Karpas-422 (cell line): ENCODE results near the gene ZNF772. TPM values are rescaled to one million over a fixed set of nuclear protein-coding genes. Genes with fewer than 3 reads are reported as not detected.

ENCODE experiments used
- DNase-seq: peaks from one replicate; pipeline ENCODE4 v3.0.0-alpha.2; 2015
- H2AFZ ChIP-seq: fragments of 200-600 bp; sonication (generic); 2 replicates; pipeline ENCODE4 v1.6.1; 2014; ENCODE audit warnings: antibody characterized with exemption, low read length, mixed read lengths
- H3K27ac ChIP-seq: fragments of 200-600 bp; sonication (generic); 2 replicates; pipeline ENCODE4 v1.5.1; 2014; ENCODE audit warnings: mild to moderate bottlenecking, low read length, moderate library complexity
- H3K27me3 ChIP-seq: fragments of 200-600 bp; sonication (generic); 2 replicates; pipeline ENCODE4 v1.6.1; 2014; ENCODE audit warnings: low read length, mixed read lengths
- H3K36me3 ChIP-seq: fragments of 200-600 bp; sonication (generic); 2 replicates; pipeline ENCODE4 v1.6.1; 2014; ENCODE audit warnings: low read length, mixed read lengths; ENCODE audit not compliant: insufficient read depth
- H3K4me1 ChIP-seq: fragments of 200-600 bp; sonication (generic); 2 replicates; pipeline ENCODE4 v1.6.1; 2014; ENCODE audit warnings: mild to moderate bottlenecking, low read length, mixed read lengths
- H3K4me2 ChIP-seq: fragments of 200-600 bp; sonication (generic); 2 replicates; pipeline ENCODE4 v1.6.1; 2014; ENCODE audit warnings: low read length, low read depth, mild to moderate bottlenecking; ENCODE audit not compliant: poor library complexity, severe bottlenecking
- H3K4me3 ChIP-seq: fragments of 200-600 bp; sonication (generic); 2 replicates; pipeline ENCODE4 v1.5.1; 2014; ENCODE audit warnings: mild to moderate bottlenecking, antibody characterized with exemption, low read length, mixed read lengths
- H3K79me2 ChIP-seq: fragments of 200-600 bp; sonication (generic); 2 replicates; pipeline ENCODE4 v1.6.1; 2014; ENCODE audit warnings: mild to moderate bottlenecking, low read length, mixed read lengths
- H3K9ac ChIP-seq: fragments of 200-600 bp; sonication (generic); 2 replicates; pipeline ENCODE4 v1.6.0; 2014; ENCODE audit warnings: low read length
- H3K9me2 ChIP-seq: fragments of 200-600 bp; sonication (generic), shearing (Covaris generic); replicated peaks from 2 replicates; pipeline ENCODE4 v1.6.0; 2014; ENCODE audit warnings: mild to moderate bottlenecking, low read length, moderate library complexity; ENCODE audit not compliant: insufficient read depth
- H3K9me3 ChIP-seq: fragments of 300-700, 200-600 bp; sonication (generic); 2 replicates; pipeline ENCODE4 v1.6.1; 2014; ENCODE audit warnings: low read length, mixed read lengths
- H4K20me1 ChIP-seq: fragments of 200-600 bp; sonication (generic); 2 replicates; pipeline ENCODE4 v1.6.1; 2014; ENCODE audit warnings: mild to moderate bottlenecking, antibody characterized with exemption, low read length, low read depth; ENCODE audit not compliant: insufficient read depth
- small RNA-seq: library from RNA; depleted of rRNA; stranded (forward); fragments of <200 nt; gene quantifications from one replicate; pipeline ENCODE3, GENCODE V24; 2014
- total RNA-seq: library from RNA; depleted of rRNA; stranded (reverse); fragments of >200 nt; shearing (Covaris generic); gene quantifications from 2 replicates; pipeline ENCODE4 v1.2.3, GENCODE V29; 2014; ENCODE audit warnings: low replicate concordance; rRNA removed

The ZNF772 gene
- total RNA-seq, 1 experiment from 2014 or later, result 0.45 TPM

- Histone ChIP-seq H3K9ac (no peak overlapping the region), H4K20me1 (no peaks in the 10 kb centered on the region), H3K79me2 (peaks cover 63% of the 10 kb centered on the region), H3K9me3 (peaks cover 54% of the 10 kb centered on the region), H3K9me2 (no peaks in the 10 kb centered on the region), H3K27ac (no peak overlapping the region), H3K4me3 (no peak overlapping the region), H3K27me3 (no peaks in the 10 kb centered on the region), H3K4me1 (no peaks in the 10 kb centered on the region), H2AFZ (no peak overlapping the region), H3K36me3 (peaks cover 79% of the 10 kb centered on the region), H3K4me2 (no peak overlapping the region)
- DNase-seq, result no peak
Observed at GRCh38 chr19:57419439-57419838, 57.9 kb downstream of the ZNF772 start.

Small RNA genes within 50 kb of the gene (small RNA-seq; reads per million reads assigned to genes)
- not detected for gene VN1R107P

Other genes starting within 250 kb of the ZNF772 start
- gene AURKC, start 246.5 kb downstream of the ZNF772 start, total RNA-seq, result 2.8 and 6.1 TPM in 2 replicates
- gene ZNF805, start 236.9 kb downstream of the ZNF772 start, total RNA-seq, result 20.5 and 23.6 TPM in 2 replicates
- gene ZNF460, start 197.1 kb downstream of the ZNF772 start, total RNA-seq, result 95.1 and 113 TPM in 2 replicates
- gene ZNF543, start 157.1 kb downstream of the ZNF772 start, total RNA-seq, result 19.8 and 21.6 TPM in 2 replicates
- 6.9 and 10.0 TPM in 2 replicates for gene ZNF304, start 126.3 kb downstream of the ZNF772 start, total RNA-seq
- 19.5 and 30.0 TPM in 2 replicates for gene TRAPPC2B, start 114.0 kb downstream of the ZNF772 start, total RNA-seq
- gene ZNF547, start 114.0 kb downstream of the ZNF772 start, total RNA-seq, result 3.1 and 6.5 TPM in 2 replicates
- 37.3 and 40.4 TPM in 2 replicates for gene ZNF548, start 87.7 kb downstream of the ZNF772 start, total RNA-seq
- 17.0 and 19.2 TPM in 2 replicates for gene ZNF17, start 66.4 kb downstream of the ZNF772 start, total RNA-seq
- gene ZNF749, start 42.2 kb downstream of the ZNF772 start, total RNA-seq, result 20.9 and 43.4 TPM in 2 replicates
- not detected in 2 replicates for gene VN1R1, start 20.4 kb downstream of the ZNF772 start, total RNA-seq
- gene ZNF419, start 10.2 kb upstream of the ZNF772 start, total RNA-seq, result 4.2 and 5.1 TPM in 2 replicates
- gene ZNF773, start 22.4 kb upstream of the ZNF772 start, total RNA-seq, result 19.4 and 25.2 TPM in 2 replicates
- 6.7 and 9.8 TPM in 2 replicates for gene ZNF549, start 49.8 kb upstream of the ZNF772 start, total RNA-seq
- 5.5 and 5.7 TPM in 2 replicates for gene ZNF550, start 82.3 kb upstream of the ZNF772 start, total RNA-seq
- gene ZNF416, start 101.3 kb upstream of the ZNF772 start, total RNA-seq, result 3.1 and 4.6 TPM in 2 replicates
- gene ZIK1, start 106.6 kb upstream of the ZNF772 start, total RNA-seq, result 0.11 TPM in 2 replicates
- 5.2 and 7.7 TPM in 2 replicates for gene ZNF530, start 122.3 kb upstream of the ZNF772 start, total RNA-seq
- gene ZNF134, start 136.7 kb upstream of the ZNF772 start, total RNA-seq, result 13.7 and 23.4 TPM in 2 replicates
- gene ZNF211, start 155.6 kb upstream of the ZNF772 start, total RNA-seq, result 21.8 and 22.2 TPM in 2 replicates
- not detected in 2 replicates for gene ZSCAN4, start 191.4 kb upstream of the ZNF772 start, total RNA-seq
- gene ZNF551, start 204.4 kb upstream of the ZNF772 start, total RNA-seq, result 17.0 and 20.9 TPM in 2 replicates
- 0.11 TPM in 1 of 2 replicates, not detected in the other for gene ZNF154, start 231.6 kb upstream of the ZNF772 start, total RNA-seq